HEK293 (cell line): Measurements from ENCODE around the gene RALGAPA1.

ENCODE experiments used
- CTCF ChIA-PET: fragments of 350-600 bp; formaldehyde crosslinking; extraction: SDS; loops from one replicate; lab custom pipeline; 2021; ENCODE audit warnings: antibody characterized with exemption; lab: Yijun Ruan, JAX
- POLR2A ChIA-PET: fragments of 300-600 bp; formaldehyde crosslinking; extraction: SDS; loops from one replicate; lab custom pipeline; 2020; ENCODE audit warnings: antibody characterized with exemption, inconsistent platforms; lab: Yijun Ruan, JAX
- H3K27ac ChIP-seq: fragments of 200-500 bp; sonication (Bioruptor generic); 2 replicates; pipeline ENCODE4 v1.5.1; 2014; ENCODE audit warnings: low read depth, low read length, control low read depth, inconsistent platforms; ENCODE audit errors: extremely low read depth
- H3K36me3 ChIP-seq, 2 experiments: fragments of 200-500 bp in 1 of 2; sonication (Bioruptor generic) in 1 of 2; 1 replicate in 1 of 2; 2 replicates in 1 of 2; pipeline ENCODE4 v1.5.1; 2014 to 2017; ENCODE audit warnings: inconsistent platforms in 2 of 2, low read length in 2 of 2; ENCODE audit not compliant: control insufficient read depth in 2 of 2, insufficient read depth in 1 of 2
- H3K4me1 ChIP-seq: fragments of 200-500 bp; sonication (Bioruptor generic); 2 replicates; pipeline ENCODE4 v1.5.1; 2014; ENCODE audit warnings: mild to moderate bottlenecking, low read length, inconsistent platforms; ENCODE audit not compliant: control insufficient read depth, insufficient read depth
- H3K4me3 ChIP-seq: 2 replicates; pipeline ENCODE4 v1.5.1; 2011; ENCODE audit warnings: low read depth, mild to moderate bottlenecking, control low read depth, low read length, moderate library complexity
- H3K9me3 ChIP-seq: fragments of 200-500 bp; sonication (Bioruptor generic); 2 replicates; pipeline ENCODE4 v1.5.1; 2014; ENCODE audit warnings: low read depth, low read length, inconsistent platforms; ENCODE audit not compliant: control insufficient read depth, insufficient read depth
- CTCF ChIP-seq: fragments of 450-650 bp; formaldehyde crosslinking; IDR thresholded peaks from 2 replicates; pipeline ENCODE4 v1.5.1; 2016; ENCODE audit warnings: missing biosample characterization, missing genetic modification characterization
- HOXA7 ChIP-seq: sonication (generic); formaldehyde crosslinking; IDR thresholded peaks from 2 replicates; pipeline ENCODE4 v1.8.1; 2022; ENCODE audit warnings: missing genetic modification reagents, borderline replicate concordance
- MZF1 ChIP-seq: fragments of 450-650 bp; formaldehyde crosslinking; IDR thresholded peaks from 2 replicates; pipeline ENCODE4 v1.5.1; 2017; ENCODE audit warnings: missing biosample characterization, missing genetic modification characterization, borderline replicate concordance
- PBX3 ChIP-seq: sonication (generic); formaldehyde crosslinking; IDR thresholded peaks from 2 replicates; pipeline ENCODE4 v1.8.1; 2022; ENCODE audit warnings: mild to moderate bottlenecking, moderate library complexity, missing genetic modification reagents
- PRDM2 ChIP-seq: fragments of 450-650 bp; formaldehyde crosslinking; IDR thresholded peaks from 2 replicates; pipeline ENCODE4 v1.5.1; 2016; ENCODE audit warnings: missing biosample characterization, missing genetic modification characterization, borderline replicate concordance
- RBAK ChIP-seq: fragments of 450-650 bp; formaldehyde crosslinking; IDR thresholded peaks from 2 replicates; pipeline ENCODE4 v1.5.1; 2016; ENCODE audit warnings: missing biosample characterization, missing genetic modification characterization
- TSHZ1 ChIP-seq: fragments of 450-650 bp; formaldehyde crosslinking; IDR thresholded peaks from 2 replicates; pipeline ENCODE4 v1.5.1; 2016; ENCODE audit warnings: missing biosample characterization, missing genetic modification characterization, borderline replicate concordance
- ZFHX2 ChIP-seq: fragments of 450-650 bp; formaldehyde crosslinking; conservative IDR thresholded peaks from 2 replicates; pipeline ENCODE4 v1.5.1; 2016; ENCODE audit warnings: missing biosample characterization, missing genetic modification characterization
- ZNF335 ChIP-seq: fragments of 450-650 bp; formaldehyde crosslinking; conservative IDR thresholded peaks from 2 replicates; pipeline ENCODE4 v1.5.1; 2016; ENCODE audit warnings: missing biosample characterization, missing genetic modification characterization
- ZNF354C ChIP-seq: fragments of 450-650 bp; formaldehyde crosslinking; IDR thresholded peaks from 2 replicates; pipeline ENCODE4 v1.5.1; 2016; ENCODE audit warnings: missing biosample characterization, missing genetic modification characterization, low read depth, borderline replicate concordance
- ZNF391 ChIP-seq: fragments of 450-650 bp; formaldehyde crosslinking; IDR thresholded peaks from 2 replicates; pipeline ENCODE4 v1.5.1; 2016; ENCODE audit warnings: low read depth, missing biosample characterization, missing genetic modification characterization, borderline replicate concordance
- ZNF488 ChIP-seq: fragments of 450-650 bp; formaldehyde crosslinking; IDR thresholded peaks from 2 replicates; pipeline ENCODE4 v1.5.1; 2016; ENCODE audit warnings: missing biosample characterization, missing genetic modification characterization
- ZNF580 ChIP-seq: fragments of 450-650 bp; formaldehyde crosslinking; IDR thresholded peaks from 2 replicates; pipeline ENCODE4 v1.5.1; 2016; ENCODE audit warnings: missing biosample characterization, missing genetic modification characterization
- ZNF600 ChIP-seq: fragments of 450-650 bp; formaldehyde crosslinking; IDR thresholded peaks from 2 replicates; pipeline ENCODE4 v1.5.1; 2016; ENCODE audit warnings: missing biosample characterization, missing genetic modification characterization
- ZNF791 ChIP-seq: fragments of 450-650 bp; formaldehyde crosslinking; IDR thresholded peaks from 2 replicates; pipeline ENCODE4 v1.5.1; 2016; ENCODE audit warnings: missing biosample characterization, missing genetic modification characterization
- ZNF843 ChIP-seq: fragments of 450-650 bp; formaldehyde crosslinking; IDR thresholded peaks from 2 replicates; pipeline ENCODE4 v1.5.1; 2016; ENCODE audit warnings: missing biosample characterization, missing genetic modification characterization
- ZSCAN18 ChIP-seq: fragments of 450-650 bp; formaldehyde crosslinking; IDR thresholded peaks from 2 replicates; pipeline ENCODE4 v1.5.1; 2016; ENCODE audit warnings: missing biosample characterization, missing genetic modification characterization

RALGAPA1 gene

GRCh38 chr14:35854696-35855270 lies 45.7 kb upstream of the RALGAPA1 start:
- ChIA-PET POLR2A (interaction anchor here (1.2 kb wide), 1 partner anchor 29 kb away, joined by 4 read pairs; the partner anchor contains the start of gene BRMS1L), CTCF (no interaction called here)
- H3K4me3 ChIP-seq: no peak overlapping the region
- no peaks in the 10 kb centered on the region for H3K9me3 ChIP-seq
- no peaks in the 10 kb centered on the region for H3K4me1 ChIP-seq
- peaks cover 33 to 36% of the 10 kb centered on the region in 2 experiments for H3K36me3 ChIP-seq
- H3K27ac ChIP-seq: no peak overlapping the region
- TF ChIP-seq ZNF791 (tag by site-specific recombination) (no peak), ZFHX2 (no peak), HOXA7 (CRISPR knock-in tag) (no peak), RBAK (tag by site-specific recombination) (no peak), PBX3 (CRISPR knock-in tag) (no peak), ZNF843 (tag by site-specific recombination) (no peak), MZF1 (tag by site-specific recombination) (no peak), ZNF488 (tag by site-specific recombination) (no peak), CTCF (tag by site-specific recombination) (no peak), ZNF354C (tag by site-specific recombination) (no peak), ZNF580 (tag by site-specific recombination) (no peak), ZNF600 (no peak), PRDM2 (tag by site-specific recombination) (no peak), ZNF335 (tag by site-specific recombination) (no peak), ZSCAN18 (tag by site-specific recombination) (no peak), TSHZ1 (tag by site-specific recombination) (no peak), ZNF391 (tag by site-specific recombination) (no peak)
